ENCODE results near the gene JAKMIP1. TPM values are rescaled to one million over a fixed set of nuclear protein-coding genes. Genes with fewer than 3 reads are reported as not detected.

The JAKMIP1 gene
- polyA plus RNA-seq, 6 donors from 2014 or later = not detected

DNA sequence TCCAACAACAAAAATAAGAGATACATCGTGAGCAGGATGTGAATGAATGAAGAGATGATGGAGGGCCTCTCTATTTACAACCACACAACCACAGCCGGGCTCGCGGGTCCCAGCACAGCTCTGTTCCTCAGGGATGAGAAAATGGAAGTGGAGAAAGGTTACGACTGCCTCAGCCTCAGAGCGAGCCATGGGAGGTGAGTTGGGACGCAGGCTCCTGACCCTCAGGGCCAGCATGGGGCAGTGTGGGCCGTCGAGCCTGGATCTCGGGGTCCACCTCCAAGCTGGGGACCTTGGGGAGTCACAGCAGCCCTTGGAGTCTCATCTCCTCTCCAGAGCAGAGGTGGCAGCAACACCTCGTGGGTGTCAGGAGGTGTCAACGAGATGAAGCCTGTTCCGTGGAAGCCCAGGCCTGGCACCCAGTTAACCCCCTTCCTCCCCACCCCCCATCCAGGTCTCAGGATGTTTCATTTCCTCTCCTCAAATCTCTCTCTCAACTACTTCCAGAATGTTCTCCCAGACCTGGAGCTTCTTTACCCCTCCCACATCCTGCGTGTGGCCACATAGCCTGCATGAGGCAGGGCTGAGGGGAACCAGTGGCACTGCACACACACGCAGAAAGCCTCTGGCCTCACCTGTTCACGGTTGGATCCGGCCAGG is 208.1 kb downstream of the JAKMIP1 start:
- ATAC-seq (ENCODE audit: low read depth in 2 of 2) (no peak), DNase-seq (no peak)
- no peak overlapping the region for H3K4me3 Mint-ChIP-seq
- peaks cover 15 to 61% (median 60%) of the 10 kb centered on the region in 3 donors for H3K27me3 Mint-ChIP-seq
- no peaks in the 10 kb centered on the region for H3K36me3 Mint-ChIP-seq
- peaks cover 0 to 6% (median 6%) of the 10 kb centered on the region in 3 donors for H3K4me1 Mint-ChIP-seq
- H3K9me3 Mint-ChIP-seq = peaks cover 0 to 4% (median 0%) of the 10 kb centered on the region in 7 donors
- H3K27ac Mint-ChIP-seq = no peak overlapping the region

DNA sequence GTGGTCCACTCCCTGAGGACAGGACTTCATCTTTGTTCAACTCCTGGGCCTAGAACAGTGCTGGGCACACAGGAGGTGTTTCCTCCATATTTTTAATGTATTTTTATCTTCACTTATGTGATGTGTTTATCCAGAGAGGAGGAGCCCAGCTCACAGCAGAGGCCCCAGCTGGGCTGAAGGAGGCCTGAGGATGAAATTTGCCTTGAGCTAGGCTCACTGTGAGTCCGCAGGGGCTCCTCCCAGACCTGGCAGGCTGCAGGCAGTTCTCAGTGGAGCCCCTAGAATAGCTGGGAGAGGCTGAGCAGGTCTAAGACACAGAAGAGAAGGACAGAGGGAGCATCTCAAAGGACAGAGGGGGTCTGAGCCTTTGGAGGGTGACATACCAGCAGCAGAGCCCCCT is 208.9 kb downstream of the JAKMIP1 start:
- Mint-ChIP-seq H3K4me1 (peaks cover 0 to 6% (median 2%) of the 10 kb centered on the region in 3 donors), H3K9me3 (peaks cover 0 to 7% (median 0%) of the 10 kb centered on the region in 7 donors), H3K36me3 (no peaks in the 10 kb centered on the region), H3K4me3 (no peak overlapping the region), H3K27me3 (peaks cover 19 to 52% (median 52%) of the 10 kb centered on the region in 3 donors), H3K27ac (no peak overlapping the region)
- ATAC-seq (ENCODE audit: low read depth in 2 of 2) (no peak), DNase-seq (no peak)

DNA sequence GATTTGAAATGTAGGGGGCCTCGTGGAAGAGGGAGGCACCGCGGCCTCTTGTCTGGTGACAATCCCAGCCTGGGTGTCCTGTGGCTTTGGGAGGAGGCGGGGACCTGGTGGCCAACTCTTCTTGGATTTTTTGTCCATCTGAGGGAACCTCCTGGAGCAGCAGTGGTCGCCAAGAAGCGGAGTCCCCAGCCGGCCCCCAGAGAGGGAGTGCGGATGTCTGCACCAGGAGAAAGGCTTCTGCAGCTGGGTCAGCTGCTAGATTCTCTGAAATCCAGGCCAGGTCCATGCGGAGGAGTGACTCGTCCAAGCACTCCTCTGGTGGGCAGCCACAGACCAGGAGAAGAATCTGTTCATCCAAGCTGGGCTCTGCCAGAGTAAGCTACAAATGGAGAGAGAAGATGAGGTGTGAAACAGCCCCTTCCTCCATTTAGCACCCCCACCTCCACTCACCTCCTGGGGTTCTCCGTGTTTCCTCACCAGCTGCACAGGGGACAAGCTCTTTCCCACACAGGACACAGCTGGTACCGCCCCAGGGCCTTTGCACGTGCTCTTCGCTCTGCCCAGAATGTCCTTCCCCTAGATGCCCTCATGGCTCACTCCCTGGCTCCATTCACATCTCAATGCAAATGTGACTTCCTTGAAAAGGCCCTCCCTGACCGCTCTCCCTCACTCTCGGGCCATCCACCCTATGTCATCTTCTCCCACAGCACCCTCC is 209.7 kb downstream of the JAKMIP1 start:
- no peak overlapping the region for H3K4me3 Mint-ChIP-seq
- H3K9me3 Mint-ChIP-seq = peaks cover 0 to 8% (median 0%) of the 10 kb centered on the region in 7 donors
- H3K27ac Mint-ChIP-seq = peak overlapping the region in 1 of 6 donors; percentile 32
- H3K27me3 Mint-ChIP-seq = peaks cover 14 to 44% (median 44%) of the 10 kb centered on the region in 3 donors
- H3K36me3 Mint-ChIP-seq = no peaks in the 10 kb centered on the region
- ATAC-seq (ENCODE audit: low read depth in 2 of 2) = no peak
- peaks cover 0 to 6% (median 0%) of the 10 kb centered on the region in 3 donors for H3K4me1 Mint-ChIP-seq
- no peak for DNase-seq

DNA sequence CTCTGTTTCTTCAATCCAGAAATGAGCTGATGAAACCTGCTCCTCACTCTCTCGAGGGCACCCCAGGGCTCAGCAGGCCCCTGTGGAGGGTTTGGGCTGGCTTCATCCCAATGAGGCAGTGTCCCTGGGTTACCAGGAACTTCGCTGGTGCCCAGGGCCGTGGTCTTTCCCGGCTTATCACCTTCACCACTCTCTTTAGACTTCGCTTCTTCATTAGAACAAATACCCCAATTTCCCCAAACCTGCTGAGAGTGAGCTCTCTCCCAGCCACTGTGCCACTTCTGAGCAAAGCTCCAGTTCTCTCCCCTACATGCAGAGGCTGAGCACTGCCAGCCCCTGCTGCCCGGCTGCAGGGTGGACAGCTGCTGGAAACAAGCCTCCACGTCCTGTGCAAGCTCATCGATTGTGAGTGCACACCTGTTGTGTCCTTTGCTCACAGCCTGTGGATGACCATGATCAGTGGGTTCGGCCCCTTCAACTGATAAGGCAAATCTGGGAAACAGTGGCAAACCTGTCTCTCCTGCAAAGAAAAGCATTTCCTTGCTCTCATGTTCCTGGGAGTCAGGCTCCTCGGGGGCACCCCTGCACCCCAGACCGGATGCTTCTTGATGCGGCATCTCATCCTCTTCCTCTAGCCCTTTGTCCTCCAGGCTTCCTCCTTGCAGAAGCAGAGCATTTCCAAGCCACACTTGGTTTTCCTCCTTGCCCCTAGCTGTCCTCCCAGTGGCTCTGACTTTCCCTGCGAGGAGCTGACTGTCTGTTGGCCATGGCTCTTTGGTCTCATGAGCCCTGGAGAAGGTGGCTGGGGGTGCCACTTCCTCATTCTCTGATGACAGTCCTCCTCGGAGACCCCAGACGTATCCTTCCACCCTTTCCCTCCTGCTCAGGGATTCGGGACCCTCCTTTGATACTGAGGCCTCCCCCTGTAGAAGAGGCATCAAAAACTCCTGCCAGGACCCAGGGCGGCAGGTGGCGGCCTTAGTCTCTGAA is 210.8 kb downstream of the JAKMIP1 start:
- DNase-seq = no peak
- peaks cover 0 to 6% (median 0%) of the 10 kb centered on the region in 3 donors for H3K4me1 Mint-ChIP-seq
- peaks cover 1 to 7% of the 10 kb centered on the region in 2 donors for H3K36me3 Mint-ChIP-seq
- H3K27me3 Mint-ChIP-seq = peaks cover 10 to 39% (median 37%) of the 10 kb centered on the region in 3 donors
- ATAC-seq (ENCODE audit: low read depth in 2 of 2) = no peak
- H3K9me3 Mint-ChIP-seq = peaks cover 2 to 15% (median 7%) of the 10 kb centered on the region in 7 donors
- H3K27ac Mint-ChIP-seq = no peak overlapping the region
- no peak overlapping the region for H3K4me3 Mint-ChIP-seq

DNA sequence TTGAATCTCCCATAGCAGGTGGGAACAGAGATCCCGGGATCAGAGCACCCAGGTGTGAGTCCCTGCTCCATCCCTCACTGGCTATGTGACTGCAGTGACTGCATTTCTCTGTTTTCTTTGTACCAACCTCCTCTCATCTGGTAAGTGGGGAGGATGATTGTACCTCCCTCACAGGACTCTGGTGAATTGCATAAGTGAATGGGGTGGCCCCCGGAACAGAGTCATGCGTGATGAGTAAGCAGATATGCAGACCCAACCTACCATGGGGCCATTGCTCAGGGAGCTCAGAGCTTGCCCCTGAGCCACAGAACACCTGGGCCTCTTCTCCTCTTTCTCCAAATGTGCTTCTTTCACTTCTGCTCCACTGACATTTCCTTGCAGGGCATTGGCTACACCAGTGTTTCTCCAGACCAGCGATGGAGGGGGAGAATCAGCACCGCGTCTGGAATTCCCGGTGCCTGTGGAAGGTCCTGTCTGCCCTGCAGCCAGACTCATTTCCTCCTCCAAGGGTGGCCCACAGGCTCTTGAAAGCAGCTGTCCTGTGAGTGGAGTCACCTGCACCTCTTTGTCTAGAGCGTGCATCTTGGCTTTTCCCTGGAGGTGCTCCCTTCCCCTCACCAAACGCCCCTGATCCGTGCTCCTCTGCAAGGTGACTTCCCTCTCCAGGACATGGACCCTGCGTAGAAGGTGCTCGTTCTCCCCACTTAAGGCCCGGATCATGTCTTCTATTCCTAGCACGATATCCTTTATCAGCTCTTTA is 212.1 kb downstream of the JAKMIP1 start:
- H3K36me3 Mint-ChIP-seq = peaks cover 13 to 19% of the 10 kb centered on the region in 2 donors

DNA sequence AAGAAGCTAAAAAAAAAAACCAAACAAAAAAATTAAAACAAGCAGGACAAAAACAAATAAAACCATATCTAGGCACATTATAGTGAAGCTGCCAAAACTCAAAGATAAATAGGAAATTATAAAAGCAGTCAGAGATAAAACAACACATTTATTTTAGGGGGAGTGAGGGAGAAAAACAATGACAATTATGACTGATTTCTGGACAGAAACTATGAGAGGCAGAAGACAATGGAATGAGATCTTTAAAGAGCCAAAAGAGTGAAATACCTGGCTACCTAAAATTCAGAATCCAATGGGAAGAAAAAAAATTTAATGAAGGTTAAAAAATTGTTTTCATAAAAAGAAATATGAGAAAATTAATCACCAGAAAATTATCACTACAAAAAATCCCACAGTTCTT is 215.5 kb downstream of the JAKMIP1 start:
- Mint-ChIP-seq H3K9me3 (peaks cover 14 to 23% (median 20%) of the 10 kb centered on the region in 7 donors), H3K27ac (no peak overlapping the region), H3K4me1 (no peaks in the 10 kb centered on the region), H3K4me3 (peak overlapping the region in 1 of 8 donors; percentile 37), H3K36me3 (peaks cover 13 to 23% of the 10 kb centered on the region in 2 donors), H3K27me3 (peaks cover 27 to 41% (median 31%) of the 10 kb centered on the region in 3 donors)
- ATAC-seq (ENCODE audit: low read depth in 2 of 2) (no peak), DNase-seq (no peak)

More for the DNA sequence above, 212.1 kb downstream of the JAKMIP1 start:
- no peak overlapping the region for H3K27ac Mint-ChIP-seq
- ATAC-seq (ENCODE audit: low read depth in 2 of 2) = no peak
- H3K27me3 Mint-ChIP-seq = peaks cover 14 to 45% (median 44%) of the 10 kb centered on the region in 3 donors
- no peak overlapping the region for H3K4me3 Mint-ChIP-seq
- peaks cover 0 to 6% (median 0%) of the 10 kb centered on the region in 3 donors for H3K4me1 Mint-ChIP-seq
- peaks cover 11 to 21% (median 17%) of the 10 kb centered on the region in 7 donors for H3K9me3 Mint-ChIP-seq
- DNase-seq = no peak

DNA sequence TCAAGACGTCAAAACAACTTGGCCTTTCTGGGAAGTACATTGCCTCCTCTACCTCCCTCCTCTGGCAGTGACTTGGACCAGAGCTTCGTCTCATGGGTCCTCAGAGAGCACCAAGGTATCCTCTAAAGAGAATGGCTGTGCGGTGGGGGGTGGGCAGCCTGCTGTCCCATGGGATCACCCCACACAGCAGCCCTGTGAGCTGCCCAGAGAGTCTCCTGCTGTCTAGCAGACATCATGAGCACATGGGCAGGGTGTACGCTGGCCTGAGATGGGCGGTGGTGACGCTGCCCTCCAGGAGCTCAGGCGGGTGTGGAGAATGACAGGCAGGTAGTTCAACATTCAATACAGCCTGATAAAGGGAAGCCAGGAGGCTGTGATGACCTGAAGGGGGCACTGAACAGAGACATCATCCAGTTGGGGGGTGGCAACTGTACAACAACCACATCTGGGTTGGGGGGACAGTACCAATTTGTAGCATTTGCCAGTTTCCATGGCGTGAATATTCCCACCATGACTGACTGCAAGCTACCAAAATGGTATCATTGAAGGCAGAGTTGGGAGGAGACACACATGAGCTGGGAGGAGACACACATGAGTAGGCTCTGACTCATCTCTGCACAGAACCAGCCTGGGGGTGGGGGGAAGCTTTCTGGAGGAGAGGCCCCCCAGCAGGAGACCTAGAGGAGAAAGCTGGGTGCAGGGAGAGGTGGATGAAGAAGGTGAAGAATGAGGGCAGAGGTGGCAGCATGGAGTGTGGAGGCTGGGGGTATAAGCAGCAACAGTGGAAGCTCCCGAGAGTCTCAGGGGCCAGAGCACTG is 218.0 kb downstream of the JAKMIP1 start:
- DNase-seq (no peak), ATAC-seq (ENCODE audit: low read depth in 2 of 2) (no peak)
- Mint-ChIP-seq H3K36me3 (peaks cover 13 to 23% of the 10 kb centered on the region in 2 donors), H3K4me1 (no peaks in the 10 kb centered on the region), H3K9me3 (peaks cover 14 to 23% (median 19%) of the 10 kb centered on the region in 7 donors), H3K4me3 (no peak overlapping the region), H3K27me3 (peaks cover 20 to 27% (median 27%) of the 10 kb centered on the region in 3 donors), H3K27ac (no peak overlapping the region)

DNA sequence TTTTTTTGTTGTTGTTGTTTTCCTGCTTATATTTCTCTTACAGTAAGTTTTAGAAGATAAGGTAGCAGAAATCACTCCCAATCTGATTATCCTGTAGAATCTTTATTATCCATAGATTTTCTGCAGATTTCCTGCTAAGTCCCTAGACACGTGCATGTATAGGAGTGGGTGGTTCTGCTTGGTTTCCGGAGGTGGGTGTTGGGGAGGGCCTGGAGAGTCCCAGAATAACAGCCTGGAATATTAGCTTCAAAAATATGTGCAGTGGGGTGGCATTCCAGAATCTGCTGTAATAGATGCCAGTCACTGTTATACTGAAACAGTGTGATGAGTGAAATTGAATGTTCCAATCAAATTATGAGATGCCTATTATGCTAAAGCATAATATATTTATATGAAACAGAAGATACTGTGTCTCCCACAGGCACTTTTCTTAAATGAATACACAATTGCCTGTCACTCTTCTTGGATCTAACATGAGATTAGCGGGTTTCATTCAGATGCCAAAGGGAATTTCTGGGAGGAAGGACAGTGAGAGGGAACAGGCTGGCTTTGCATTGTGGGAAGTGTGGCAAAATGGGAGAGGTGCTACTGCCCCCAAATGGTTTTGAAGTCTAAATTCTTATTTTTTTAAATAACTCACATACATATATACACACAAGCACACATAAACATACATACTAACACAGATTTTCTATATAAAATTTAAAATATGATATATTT is 219.8 kb downstream of the JAKMIP1 start:
- H3K4me3 Mint-ChIP-seq = no peak overlapping the region
- DNase-seq (no peak), ATAC-seq (ENCODE audit: low read depth in 2 of 2) (no peak)
- H3K36me3 Mint-ChIP-seq = peaks cover 13 to 23% of the 10 kb centered on the region in 2 donors
- H3K9me3 Mint-ChIP-seq = peaks cover 13 to 23% (median 19%) of the 10 kb centered on the region in 7 donors
- H3K27me3 Mint-ChIP-seq = peaks cover 17 to 27% (median 27%) of the 10 kb centered on the region in 3 donors
- no peaks in the 10 kb centered on the region for H3K4me1 Mint-ChIP-seq
- H3K27ac Mint-ChIP-seq = no peak overlapping the region

DNA sequence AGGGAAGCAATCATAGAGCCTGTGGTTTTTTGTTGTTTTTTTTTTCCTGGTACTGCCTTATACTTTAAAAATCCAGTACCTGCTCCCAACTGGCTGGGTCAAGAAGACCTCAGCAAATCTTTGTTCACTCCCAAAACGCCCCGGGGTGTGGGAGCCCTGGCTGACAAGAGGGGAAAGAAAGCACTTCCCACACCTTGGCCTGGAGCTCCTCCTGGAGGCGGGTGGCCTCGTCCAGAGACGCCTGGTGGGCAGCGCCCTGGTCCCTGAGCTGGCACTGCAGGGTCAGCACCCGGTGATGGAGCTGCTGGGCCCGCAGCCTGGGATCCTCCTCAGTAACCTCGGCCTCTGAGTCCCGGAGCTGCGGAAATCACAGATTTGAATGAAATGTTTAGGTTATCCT is 220.4 kb downstream of the JAKMIP1 start:
- Mint-ChIP-seq H3K9me3 (peaks cover 11 to 21% (median 17%) of the 10 kb centered on the region in 7 donors), H3K4me1 (no peaks in the 10 kb centered on the region), H3K27ac (no peak overlapping the region), H3K27me3 (peaks cover 17 to 27% (median 27%) of the 10 kb centered on the region in 3 donors), H3K36me3 (peaks cover 13 to 21% of the 10 kb centered on the region in 2 donors), H3K4me3 (no peak overlapping the region)
- ATAC-seq (ENCODE audit: low read depth in 2 of 2) = no peak
- no peak for DNase-seq

DNA sequence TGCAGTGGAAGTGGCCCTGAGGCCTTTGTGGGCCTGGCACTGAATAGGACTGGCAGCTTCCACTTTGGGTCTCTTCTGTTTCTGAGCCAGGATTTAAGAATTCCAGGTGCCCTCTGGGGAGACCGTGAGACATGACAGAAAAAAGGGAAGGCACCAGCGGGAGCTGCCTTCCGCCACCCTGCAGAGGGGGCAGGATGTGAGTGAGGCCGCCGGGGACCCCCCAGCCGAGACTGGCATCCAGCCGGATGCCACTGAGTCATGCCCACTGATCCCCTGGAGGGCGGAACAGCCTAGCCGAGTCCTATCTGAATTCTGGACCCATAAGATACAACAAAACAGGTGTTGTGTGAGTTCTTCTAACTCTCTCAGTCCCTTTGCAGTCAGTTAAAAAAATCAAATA is 223.4 kb downstream of the JAKMIP1 start:
- Mint-ChIP-seq H3K27ac (no peak overlapping the region), H3K36me3 (no peaks in the 10 kb centered on the region), H3K4me1 (no peaks in the 10 kb centered on the region), H3K27me3 (peaks cover 7 to 10% (median 7%) of the 10 kb centered on the region in 3 donors), H3K9me3 (no peaks in the 10 kb centered on the region), H3K4me3 (no peak overlapping the region)
- DNase-seq (no peak), ATAC-seq (ENCODE audit: low read depth in 2 of 2) (no peak)

DNA sequence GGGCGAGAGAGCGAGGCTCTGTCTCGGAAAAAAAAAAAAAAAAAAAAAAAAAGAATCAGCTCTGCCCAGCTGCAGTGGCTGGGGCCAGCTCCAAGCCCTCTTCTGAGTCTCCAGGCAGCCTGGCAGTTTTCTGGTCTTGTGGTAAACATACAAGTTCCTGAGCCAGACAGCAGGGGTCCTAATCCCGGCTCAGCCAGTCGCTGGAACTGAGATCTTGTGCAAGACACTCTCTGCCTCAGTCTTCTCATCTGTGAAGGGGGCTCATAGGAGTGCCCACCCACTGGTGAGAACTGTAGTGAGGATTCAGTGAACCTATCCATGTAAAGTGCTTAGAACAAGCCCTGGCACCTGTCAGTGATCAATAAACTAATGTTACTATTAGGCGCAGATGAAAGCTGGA is 223.9 kb downstream of the JAKMIP1 start:
- no peaks in the 10 kb centered on the region for H3K9me3 Mint-ChIP-seq
- no peaks in the 10 kb centered on the region for H3K4me1 Mint-ChIP-seq
- no peak for DNase-seq
- peaks cover 8 to 10% (median 9%) of the 10 kb centered on the region in 3 donors for H3K27me3 Mint-ChIP-seq
- no peak overlapping the region for H3K4me3 Mint-ChIP-seq
- no peaks in the 10 kb centered on the region for H3K36me3 Mint-ChIP-seq
- no peak for ATAC-seq (ENCODE audit: low read depth in 2 of 2)
- no peak overlapping the region for H3K27ac Mint-ChIP-seq

All from naive B cell (primary cell).